WTC11 (cell line): Measurements from ENCODE around the gene RGS6. TPM values are rescaled to one million over a fixed set of nuclear protein-coding genes. Genes with fewer than 3 reads are reported as not detected.

Experiments
- ATAC-seq: fragments of 200-7000 bp; cut with Tn5 transposase; 2 replicates; pipeline ENCODE4 v1.10.0; 2021; ENCODE audit warnings: mild to moderate bottlenecking, moderate library complexity
- CTCF ChIA-PET: fragments of 300-600 bp; sonication (Branson Sonifier 250); formaldehyde crosslinking; loops from one replicate; lab custom pipeline; 2021; ENCODE audit warnings: antibody characterized with exemption; lab: Charles Lee
- POLR2A ChIA-PET: fragments of 350-600 bp; sonication (Branson Sonifier 250); formaldehyde crosslinking; loops from one replicate; lab custom pipeline; 2021; ENCODE audit warnings: antibody characterized with exemption; lab: Charles Lee
- DNase-seq: peaks from one replicate; pipeline ENCODE4 v3.0.0; 2021; ENCODE audit warnings: low spot score
- H3K27ac Mint-ChIP-seq: 2 replicates; pipeline ENCODE4 v1.8.0; 2021; ENCODE audit warnings: mixed read lengths
- H3K27me3 Mint-ChIP-seq: 2 replicates; pipeline ENCODE4 v1.8.0; 2021; ENCODE audit warnings: low read depth, mild to moderate bottlenecking, moderate library complexity, mixed read lengths
- H3K36me3 Mint-ChIP-seq: 2 replicates; pipeline ENCODE4 v1.8.0; 2021; ENCODE audit warnings: mixed read lengths
- H3K4me1 Mint-ChIP-seq: 2 replicates; pipeline ENCODE4 v1.8.0; 2022; ENCODE audit warnings: mixed read lengths
- H3K4me3 Mint-ChIP-seq: 2 replicates; pipeline ENCODE4 v1.8.0; 2021; ENCODE audit warnings: mild to moderate bottlenecking, moderate library complexity, mixed read lengths
- H3K9me3 Mint-ChIP-seq: 2 replicates; pipeline ENCODE4 v1.8.0; 2021; ENCODE audit warnings: mixed read lengths
- ATF2 ChIP-seq: sonication (generic); formaldehyde crosslinking; IDR thresholded peaks from 2 replicates; pipeline ENCODE4 v1.8.1; 2022; ENCODE audit warnings: low read depth, missing genetic modification reagents, borderline replicate concordance
- E2F1 ChIP-seq: sonication (generic); formaldehyde crosslinking; IDR thresholded peaks from 2 replicates; pipeline ENCODE4 v1.8.0; 2022; ENCODE audit warnings: mild to moderate bottlenecking, missing genetic modification reagents
- ELF4 ChIP-seq: sonication (generic); formaldehyde crosslinking; IDR thresholded peaks from 2 replicates; pipeline ENCODE4 v1.8.1; 2022; ENCODE audit warnings: low read depth, mild to moderate bottlenecking, moderate library complexity, missing genetic modification reagents
- FOXP1 ChIP-seq: sonication (generic); formaldehyde crosslinking; IDR thresholded peaks from 2 replicates; pipeline ENCODE4 v1.8.0; 2022; ENCODE audit warnings: missing genetic modification reagents, mild to moderate bottlenecking, moderate library complexity, borderline replicate concordance
- FOXP4 ChIP-seq: sonication (generic); formaldehyde crosslinking; IDR thresholded peaks from 2 replicates; pipeline ENCODE4 v1.8.0; 2022; ENCODE audit warnings: mild to moderate bottlenecking, missing genetic modification reagents
- HMGA2 ChIP-seq: fragments of 250-450 bp; sonication (Bioruptor Pico); IDR thresholded peaks from 2 replicates; pipeline ENCODE4 v1.4.0; 2021; ENCODE audit warnings: mild to moderate bottlenecking, moderate library complexity
- IRF1 ChIP-seq: sonication (generic); formaldehyde crosslinking; IDR thresholded peaks from 2 replicates; pipeline ENCODE4 v1.8.0; 2023; ENCODE audit warnings: missing genetic modification reagents
- IRF2 ChIP-seq: sonication (generic); formaldehyde crosslinking; IDR thresholded peaks from 2 replicates; pipeline ENCODE4 v1.8.0; 2022; ENCODE audit warnings: low read depth, missing genetic modification reagents, borderline replicate concordance
- MLX ChIP-seq: sonication (generic); formaldehyde crosslinking; IDR thresholded peaks from 2 replicates; pipeline ENCODE4 v1.8.1; 2023; ENCODE audit warnings: mild to moderate bottlenecking, missing genetic modification reagents, moderate library complexity
- NR3C1 ChIP-seq: sonication (generic); formaldehyde crosslinking; conservative IDR thresholded peaks from 2 replicates; pipeline ENCODE4 v1.8.1; 2023; ENCODE audit warnings: low read depth, mild to moderate bottlenecking, missing genetic modification reagents
- PRDM15 ChIP-seq: sonication (generic); formaldehyde crosslinking; IDR thresholded peaks from 2 replicates; pipeline ENCODE4 v1.8.0; 2022; ENCODE audit warnings: missing genetic modification reagents
- RELA ChIP-seq: sonication (generic); formaldehyde crosslinking; IDR thresholded peaks from 2 replicates; pipeline ENCODE4 v1.8.1; 2022; ENCODE audit warnings: missing genetic modification reagents, mild to moderate bottlenecking, borderline replicate concordance
- SMAD3 ChIP-seq: sonication (generic); formaldehyde crosslinking; IDR thresholded peaks from 2 replicates; pipeline ENCODE4 v1.8.0; 2022; ENCODE audit warnings: missing genetic modification reagents, mild to moderate bottlenecking, borderline replicate concordance
- SOX15 ChIP-seq: fragments of 250-450 bp; sonication (Bioruptor Pico); IDR thresholded peaks from 2 replicates; pipeline ENCODE4 v1.9.0; 2021; ENCODE audit warnings: mild to moderate bottlenecking
- SP1 ChIP-seq: sonication (generic); formaldehyde crosslinking; conservative IDR thresholded peaks from 2 replicates; pipeline ENCODE4 v1.8.1; 2022; ENCODE audit warnings: missing genetic modification reagents
- TEAD1 ChIP-seq: sonication (generic); formaldehyde crosslinking; IDR thresholded peaks from 2 replicates; pipeline ENCODE4 v1.8.0; 2022; ENCODE audit warnings: mild to moderate bottlenecking, missing genetic modification reagents
- USF2 ChIP-seq: sonication (generic); formaldehyde crosslinking; IDR thresholded peaks from 2 replicates; pipeline ENCODE4 v1.8.1; 2023; ENCODE audit warnings: mild to moderate bottlenecking, missing genetic modification reagents, moderate library complexity
- ZMAT4 ChIP-seq: fragments of 250-450 bp; sonication (Bioruptor Pico); IDR thresholded peaks from 2 replicates; pipeline ENCODE4 v1.9.0; 2021; ENCODE audit warnings: mild to moderate bottlenecking
- ZNF138 ChIP-seq: sonication (generic); formaldehyde crosslinking; conservative IDR thresholded peaks from 2 replicates; pipeline ENCODE4 v1.8.1; 2022; ENCODE audit warnings: mild to moderate bottlenecking, moderate library complexity, missing genetic modification reagents
- ZNF532 ChIP-seq: fragments of 250-450 bp; sonication (Bioruptor Pico); IDR thresholded peaks from 2 replicates; pipeline ENCODE4 v1.9.0; 2021; ENCODE audit warnings: mild to moderate bottlenecking, borderline replicate concordance
- total RNA-seq: library from RNA; stranded (reverse); gene quantifications from 3 replicates; pipeline ENCODE4 v1.2.3, GENCODE V29; 2021

The RGS6 gene
- total RNA-seq, 1 experiment from 2014 or later, result 1.0 TPM

GRCh38 chr14:72063761-72064282, 131.6 kb downstream of the RGS6 start:
- POLR2A ChIA-PET, result no interaction called here
- Mint-ChIP-seq H3K4me1 (peaks cover 3% of the 10 kb centered on the region), H3K4me3 (no peak overlapping the region), H3K27ac (no peak overlapping the region; the same call in 1 of the 2 replicates), H3K9me3 (no peaks in the 10 kb centered on the region), H3K36me3 (no peaks in the 10 kb centered on the region), H3K27me3 (no peaks in the 10 kb centered on the region; the same call in 1 of the 2 replicates)
- no peak for TF ChIP-seq ATF2 (CRISPR knock-in tag)
- no peak for TF ChIP-seq TEAD1 (CRISPR knock-in tag)
- TF ChIP-seq ZNF138 (CRISPR knock-in tag), result no peak
- TF ChIP-seq USF2, result no peak
- TF ChIP-seq IRF2 (CRISPR knock-in tag), result no peak
- TF ChIP-seq E2F1 (CRISPR knock-in tag), result no peak
- no peak for TF ChIP-seq MLX (CRISPR knock-in tag)
- TF ChIP-seq ELF4 (CRISPR knock-in tag), result no peak
- TF ChIP-seq FOXP1, result no peak
- TF ChIP-seq ZMAT4 (CRISPR knock-in tag), result no peak
- TF ChIP-seq ZNF532, result no peak
- TF ChIP-seq SOX15 (CRISPR knock-in tag), result no peak
- TF ChIP-seq SP1 (CRISPR knock-in tag), result no peak
- TF ChIP-seq NR3C1 (CRISPR knock-in tag), result no peak
- no peak for TF ChIP-seq SMAD3 (CRISPR knock-in tag)
- TF ChIP-seq IRF1 (CRISPR knock-in tag), result no peak
- no peak for TF ChIP-seq HMGA2
- TF ChIP-seq RELA (CRISPR knock-in tag), result no peak
- no peak for TF ChIP-seq FOXP4 (CRISPR knock-in tag)
- no peak for TF ChIP-seq PRDM15 (CRISPR knock-in tag)
- DNase-seq, result no peak
- CTCF ChIA-PET, result no interaction called here
- no peak for ATAC-seq
